Ramos (cell line): ENCODE results near the gene PCBP2.

Source experiments
- in situ Hi-C: fragments of 300-500 bp; cut with MboI; formaldehyde crosslinking; loops from one replicate; pipeline ENCODE4 v1.14.3; 2022; ENCODE audit warnings: low sequenced_read_pairs; ENCODE audit not compliant: unreplicated experiment

Gene PCBP2

DNA sequence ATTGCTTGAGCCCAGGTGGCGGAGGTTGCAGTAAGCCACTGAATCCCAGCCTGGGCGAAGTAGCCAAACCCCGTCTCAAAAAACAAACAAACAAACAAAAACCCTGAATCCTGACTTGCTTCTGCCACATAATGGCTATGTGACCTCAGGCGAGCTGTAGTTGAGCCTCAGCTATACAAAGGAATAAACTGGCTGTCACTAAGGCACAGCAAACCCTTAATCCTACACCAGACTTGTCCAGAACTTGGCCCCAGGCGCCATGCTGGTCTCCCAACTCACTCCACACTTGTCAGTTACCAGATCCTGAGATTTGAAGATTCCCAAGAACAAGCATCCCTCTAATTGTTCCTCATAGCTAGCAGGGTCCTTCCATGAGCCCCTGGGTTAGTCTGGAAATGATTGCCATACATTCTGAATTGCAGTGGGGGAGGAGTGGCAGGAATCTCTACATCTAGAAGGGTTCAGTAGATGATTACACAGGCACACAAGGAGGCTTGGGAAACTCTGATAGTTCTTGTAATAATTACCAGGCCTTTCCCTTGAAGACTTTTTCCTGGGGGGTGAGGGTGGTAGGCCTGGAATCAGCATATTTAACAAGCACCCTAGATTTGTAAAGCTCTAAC is 37.5 kb downstream of the PCBP2 start:
- in situ Hi-C loops = no loop called here

DNA sequence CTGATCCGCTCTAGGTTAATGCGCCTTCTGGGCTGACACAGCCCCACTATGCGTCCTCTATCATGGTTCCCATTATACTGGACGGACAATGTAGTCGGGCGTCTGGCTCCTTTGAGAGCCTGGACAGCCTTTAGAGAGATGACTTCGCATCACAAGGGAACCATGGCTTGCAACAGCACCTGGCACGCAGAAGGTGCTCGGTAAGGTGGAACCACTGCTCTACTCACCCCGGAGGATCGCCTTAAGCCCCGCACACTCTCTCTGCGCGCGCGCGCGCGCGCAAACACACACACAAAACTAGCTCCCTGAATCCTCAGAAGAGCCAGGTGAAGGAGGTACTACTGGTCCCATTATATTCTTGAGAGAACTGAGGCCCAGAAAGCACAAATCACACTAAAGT is 40.3 kb downstream of the PCBP2 start:
- in situ Hi-C loops = no loop called here

GRCh38 chr12:53492830-53493609 is 41.1 kb downstream of the PCBP2 start:
- in situ Hi-C loops = no loop called here

GRCh38 chr12:53493610-53494391 is 41.9 kb downstream of the PCBP2 start:
- in situ Hi-C loops = no loop called here

GRCh38 chr12:53495903-53496751 is 44.2 kb downstream of the PCBP2 start:
- in situ Hi-C loops = no loop called here

- in situ Hi-C loops = no loop called here
Measured at GRCh38 chr12:53496752-53497032, 44.8 kb downstream of the PCBP2 start.

GRCh38 chr12:53497461-53497860 is 45.6 kb downstream of the PCBP2 start:
- in situ Hi-C loops = no loop called here

DNA sequence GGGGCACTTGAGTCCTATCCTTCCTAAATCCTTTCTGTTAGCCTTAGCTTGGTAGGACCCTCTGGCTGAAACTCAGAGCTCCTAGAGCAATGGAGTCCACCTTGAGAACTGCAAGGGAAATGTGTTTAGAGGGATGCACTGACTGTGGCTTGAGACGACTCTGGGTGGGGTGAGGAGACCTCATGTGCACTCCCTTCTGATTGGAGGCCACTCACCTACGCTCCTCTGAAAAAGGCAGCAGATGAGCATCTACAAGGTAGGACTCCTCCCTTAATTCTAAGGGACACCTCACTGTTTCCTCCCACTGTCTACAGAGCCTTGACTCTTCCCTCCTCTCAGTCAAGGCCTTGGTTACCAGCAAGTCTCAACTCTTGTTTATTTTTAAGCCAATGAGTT is 46.3 kb downstream of the PCBP2 start:
- in situ Hi-C loops = no loop called here

- in situ Hi-C loops = no loop called here
Measured at GRCh38 chr12:53499266-53500141, 47.6 kb downstream of the PCBP2 start, which contains the start of gene MAP3K12. TSS of gene MAP3K12 (minus strand) at chr12:53499458. CDS start at chr12:53487391, 12,067 bp downstream.

GRCh38 chr12:53500142-53500775 is 48.4 kb downstream of the PCBP2 start:
- in situ Hi-C loops = no loop called here

DNA sequence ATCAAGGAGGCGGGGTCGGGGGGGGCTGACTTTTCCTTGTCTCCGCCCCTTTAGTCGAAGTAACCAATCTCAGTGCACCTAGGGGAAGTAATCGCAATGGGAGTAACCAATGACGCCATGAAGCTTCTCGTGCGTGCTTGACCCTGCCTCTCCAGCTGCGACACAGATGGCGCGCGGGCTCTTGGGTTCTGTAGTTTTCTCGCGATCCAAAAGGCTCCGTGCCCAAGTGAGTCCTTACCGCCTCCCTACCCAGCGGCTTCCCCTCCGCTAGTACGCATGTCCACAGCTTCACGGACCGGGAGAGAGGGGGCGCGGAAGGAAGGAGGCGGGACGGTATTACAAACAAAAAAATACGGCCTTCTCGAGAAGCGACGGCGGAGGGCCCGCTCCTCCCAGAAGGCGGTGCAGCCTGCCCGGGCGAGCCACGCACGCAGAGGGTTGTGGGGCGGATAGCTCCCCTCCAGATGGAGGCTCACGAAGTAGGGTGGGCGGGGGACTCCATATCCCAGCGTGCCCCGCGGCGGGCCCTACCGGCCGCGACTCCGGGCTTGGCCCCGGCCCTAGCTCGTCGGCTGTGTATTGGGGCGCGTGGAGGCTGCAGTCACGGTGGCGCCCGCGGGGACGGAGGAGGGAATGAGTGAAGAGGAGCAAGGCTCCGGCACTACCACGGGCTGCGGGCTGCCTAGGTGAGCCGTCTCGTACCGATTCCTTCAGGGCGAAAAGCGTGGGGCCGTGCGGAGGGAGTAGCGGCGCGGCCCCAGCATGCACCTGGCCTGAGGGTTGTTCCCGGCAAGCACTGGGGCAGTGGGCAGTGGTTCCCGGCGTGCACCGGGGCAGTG is 49.1 kb downstream of the PCBP2 start, which contains the start of gene TARBP2:
Gene TARBP2 (plus strand): TSS at position 508 of the 839 bp plus-strand sequence. CDS start 126 bp downstream, at position 634.
- in situ Hi-C loops = no loop called here

GRCh38 chr12:53501615-53502181 is 49.8 kb downstream of the PCBP2 start:
- in situ Hi-C loops = no loop called here

- in situ Hi-C loops = no loop called here
Measured at GRCh38 chr12:53502331-53502730, 50.4 kb downstream of the PCBP2 start.

- in situ Hi-C loops = no loop called here
Measured at GRCh38 chr12:53502983-53503728, 51.3 kb downstream of the PCBP2 start.

GRCh38 chr12:53504004-53504920 is 52.4 kb downstream of the PCBP2 start:
- in situ Hi-C loops = no loop called here

- in situ Hi-C loops = loop anchor here (5.0 kb wide), 1 partner anchor 158 kb away; no protein-coding TSS in a partner anchor
Measured at GRCh38 chr12:53505086-53505485, 53.2 kb downstream of the PCBP2 start.
